HG03025 (cell line): ENCODE results near the gene FAHD2A.
"Not testable (repeated sequence)": the region's sequence is repeated elsewhere in the genome, so short reads cannot be mapped to it uniquely, and the experiment has no call there.

Experiments
- ATAC-seq: cut with Tn5 transposase; IDR thresholded peaks from one replicate; pipeline ENCODE4 v1.9.1; 2021; ENCODE audit warnings: mild to moderate bottlenecking, moderate library complexity; ENCODE audit not compliant: unreplicated experiment, low FRiP score

Gene FAHD2A, protein sequence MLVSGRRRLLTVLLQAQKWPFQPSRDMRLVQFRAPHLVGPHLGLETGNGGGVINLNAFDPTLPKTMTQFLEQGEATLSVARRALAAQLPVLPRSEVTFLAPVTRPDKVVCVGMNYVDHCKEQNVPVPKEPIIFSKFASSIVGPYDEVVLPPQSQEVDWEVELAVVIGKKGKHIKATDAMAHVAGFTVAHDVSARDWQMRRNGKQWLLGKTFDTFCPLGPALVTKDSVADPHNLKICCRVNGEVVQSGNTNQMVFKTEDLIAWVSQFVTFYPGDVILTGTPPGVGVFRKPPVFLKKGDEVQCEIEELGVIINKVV

DNA sequence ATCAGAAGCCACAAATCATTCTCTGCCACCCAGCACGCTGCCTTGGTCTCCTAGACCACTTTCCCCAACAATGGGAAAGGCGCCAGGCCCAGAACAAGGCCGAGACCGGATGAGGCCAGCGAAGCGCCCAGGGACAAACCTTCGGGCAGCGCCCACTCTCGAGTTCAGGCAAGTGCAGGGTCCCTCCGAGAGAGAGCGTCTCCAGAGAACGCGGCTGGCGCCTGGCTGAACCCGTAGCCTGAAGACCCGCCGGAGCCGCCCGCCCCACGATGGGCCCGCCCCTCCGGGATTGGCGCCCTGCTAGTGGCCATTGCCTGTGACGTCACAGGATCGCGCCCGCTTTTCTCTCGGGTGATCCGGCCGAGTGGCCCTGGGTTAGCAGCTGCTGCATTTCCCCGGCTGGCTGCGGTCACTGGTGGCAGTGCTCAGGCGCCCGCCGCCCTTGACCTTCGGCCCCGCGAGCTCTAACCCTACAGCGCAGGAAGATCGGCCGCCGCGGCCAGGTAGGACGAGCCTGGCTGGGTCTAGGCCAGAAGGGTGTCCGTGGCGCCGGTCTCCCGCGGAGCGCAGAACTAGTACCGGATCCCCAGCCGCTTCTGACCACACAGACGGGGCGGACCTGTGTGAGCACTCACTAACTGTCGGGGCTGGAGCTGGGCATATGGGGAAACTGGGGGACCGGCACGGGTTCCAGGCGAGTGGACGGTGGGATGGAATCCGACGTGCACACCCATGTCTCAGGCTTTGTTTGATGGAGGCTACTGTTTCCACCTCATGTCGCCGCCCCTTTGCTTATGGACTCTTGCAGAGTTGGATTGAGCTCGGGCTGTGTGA is at the start of gene FAHD2A:
TSS of gene FAHD2A (plus strand) at position 339 of the 834 bp plus-strand sequence. CDS start 2,851 bp downstream, outside the sequence.
- ATAC-seq = peak; percentile 89

DNA sequence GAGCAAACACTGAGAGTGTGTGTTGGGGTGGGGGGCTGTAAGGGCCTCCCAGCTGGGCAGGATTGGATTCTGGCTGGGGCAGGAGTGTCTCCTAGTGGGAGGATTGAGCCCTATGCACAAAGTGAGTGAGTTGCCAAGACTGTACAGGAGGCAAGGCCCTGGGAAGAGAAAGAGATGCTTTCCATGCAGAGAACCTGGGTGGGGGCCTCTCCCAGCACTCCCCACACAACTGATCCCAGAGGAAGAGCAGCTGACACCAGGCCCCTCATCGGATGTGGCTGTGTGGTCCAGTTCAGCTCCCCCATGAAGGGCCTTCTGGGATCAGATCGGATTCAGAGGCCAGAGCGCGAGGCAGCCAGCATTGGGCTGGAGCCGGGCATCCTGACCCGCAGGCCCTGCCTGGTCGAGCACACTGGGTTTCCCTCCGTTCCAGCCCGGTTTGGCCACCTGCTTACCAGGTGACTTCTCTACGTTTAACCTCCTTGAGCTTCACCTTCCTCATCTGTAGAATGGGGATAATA is 49.4 kb upstream of the FAHD2A start:
- no peak for ATAC-seq

DNA sequence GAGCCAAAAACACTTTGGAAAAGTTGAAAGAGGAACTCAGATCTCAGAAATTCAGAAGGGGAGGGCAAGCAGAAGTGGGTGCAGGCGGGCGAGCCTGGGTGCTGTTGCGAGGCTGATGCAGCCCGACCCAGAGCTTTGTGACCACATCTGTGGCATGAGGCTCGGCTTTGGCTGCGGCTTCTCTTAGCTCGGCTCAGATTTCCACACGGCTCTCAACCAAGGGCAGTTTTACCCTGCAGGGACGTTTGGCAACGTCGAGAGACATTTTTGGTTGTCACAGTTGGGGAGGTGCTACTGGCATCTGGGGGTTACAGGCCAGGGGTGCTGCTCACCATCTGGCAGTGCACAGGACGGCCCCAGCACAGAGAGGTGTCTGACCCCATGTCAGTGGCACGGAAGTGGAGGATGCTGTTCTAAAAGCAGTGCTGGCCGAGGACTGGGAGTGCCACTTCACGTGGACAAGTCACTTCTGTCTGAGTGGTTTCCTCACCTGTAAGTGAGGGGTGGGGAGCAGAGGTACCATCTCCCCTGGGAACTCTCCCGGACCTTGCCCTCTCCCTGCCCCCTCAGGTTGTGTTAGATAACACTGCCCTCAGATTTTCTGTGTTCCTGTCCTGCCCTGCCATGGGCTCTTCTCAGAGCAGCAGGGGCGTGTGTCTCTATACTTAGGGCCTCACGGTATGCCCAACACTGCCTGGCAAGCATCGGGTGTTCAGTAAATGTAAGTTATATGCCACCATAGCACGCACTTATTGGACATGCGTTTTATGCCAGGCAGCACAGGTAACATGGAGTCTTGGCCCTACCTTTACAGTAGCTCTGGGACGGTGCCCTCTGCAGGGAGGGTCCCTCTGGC is 48.7 kb upstream of the FAHD2A start:
- no peak for ATAC-seq

- ATAC-seq = no peak
Observed at GRCh38 chr2:95354469-95354901, 48.0 kb upstream of the FAHD2A start.

- ATAC-seq = no peak
Observed at GRCh38 chr2:95354925-95355324, 47.6 kb upstream of the FAHD2A start.

DNA sequence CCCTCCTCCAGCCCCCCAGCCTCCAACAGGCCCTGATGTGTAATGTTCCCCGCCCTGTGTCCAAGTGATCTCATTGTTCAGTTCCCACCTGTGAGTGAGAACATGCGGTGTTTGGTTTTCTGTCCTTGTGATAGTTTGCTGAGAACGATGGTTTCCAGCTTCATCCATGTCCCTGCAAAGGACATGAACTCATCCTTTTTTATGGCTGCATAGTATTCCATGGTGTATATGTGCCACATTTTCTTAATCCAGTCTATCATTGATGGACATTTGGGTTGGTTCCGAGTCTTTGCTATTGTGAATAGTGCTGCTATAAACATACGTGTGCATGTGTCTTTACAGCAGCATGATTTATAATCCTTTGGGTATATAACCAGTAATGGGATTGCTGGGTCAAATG is 47.0 kb upstream of the FAHD2A start:
- not testable (repeated sequence) for ATAC-seq

GRCh38 chr2:95356821-95357700 is 45.4 kb upstream of the FAHD2A start:
- no peak for ATAC-seq

DNA sequence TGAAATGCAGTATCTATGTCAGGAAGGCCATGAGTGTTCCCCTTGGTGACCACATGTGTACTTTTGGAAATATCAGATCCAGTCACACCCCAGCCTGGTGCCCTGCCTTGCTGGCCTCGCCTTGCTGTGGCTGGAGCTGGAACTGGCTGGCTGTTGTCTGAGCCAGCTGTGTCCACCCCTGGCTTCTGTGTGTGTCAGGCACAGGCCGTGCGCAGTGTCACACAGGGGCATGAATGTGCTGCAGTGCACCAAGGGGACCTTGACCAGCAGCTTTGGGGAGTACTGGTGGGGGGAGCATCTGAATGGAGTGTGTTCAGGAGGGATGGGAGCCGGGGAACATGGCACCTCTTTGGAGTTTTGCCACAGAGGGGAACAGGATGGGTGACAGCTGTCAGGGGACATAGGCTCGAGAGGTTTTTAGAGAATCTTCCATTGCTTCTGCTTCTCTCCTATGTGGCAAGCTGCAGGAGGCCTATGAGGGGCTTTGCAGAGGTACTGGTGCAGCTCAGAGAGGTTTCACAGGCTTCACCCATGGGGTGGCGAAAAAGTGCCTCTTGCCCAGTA is 44.7 kb upstream of the FAHD2A start:
- no peak for ATAC-seq

DNA sequence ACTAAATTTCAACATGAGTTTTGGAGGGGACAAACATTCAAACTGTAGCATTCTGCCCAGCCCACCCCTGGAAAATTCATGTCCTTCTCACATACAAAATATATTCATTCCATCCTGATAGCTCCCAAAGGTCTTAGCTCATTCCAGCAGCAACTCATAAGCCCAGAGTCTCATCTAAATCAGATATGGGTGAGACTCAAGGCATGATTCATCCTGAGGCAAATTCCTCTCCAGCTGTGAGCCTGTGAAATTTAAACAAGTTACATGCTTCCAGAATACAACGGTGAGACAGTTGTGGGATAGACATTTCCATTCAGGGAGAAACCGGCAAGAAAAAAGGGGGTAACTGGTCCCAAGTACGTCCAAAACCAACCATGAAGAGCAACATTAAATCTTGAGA is 43.5 kb upstream of the FAHD2A start:
- ATAC-seq = no peak

DNA sequence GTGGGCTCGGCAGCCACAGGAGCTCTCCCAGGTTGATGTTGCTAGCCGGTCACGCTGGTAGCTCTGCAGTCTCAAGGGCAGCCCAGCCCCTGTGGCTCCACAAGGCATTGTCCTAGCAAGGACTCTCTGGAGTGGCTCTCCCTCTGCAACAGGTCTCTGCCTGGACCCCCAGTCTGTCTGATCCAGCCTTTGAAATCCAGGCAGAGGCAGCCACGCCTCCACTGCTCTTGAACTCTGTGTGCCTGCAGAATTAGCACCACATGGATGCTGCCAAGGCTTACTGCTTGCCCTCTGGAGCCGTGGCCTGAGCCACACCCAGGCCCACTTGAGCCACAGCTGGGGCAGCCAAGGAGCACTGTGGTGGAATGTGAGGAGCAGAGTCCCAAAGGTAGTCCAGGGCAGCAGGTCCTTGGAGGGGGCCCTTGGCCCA is 43.0 kb upstream of the FAHD2A start:
- no peak for ATAC-seq

GRCh38 chr2:95361216-95361980 is 41.1 kb upstream of the FAHD2A start:
- no peak for ATAC-seq

DNA sequence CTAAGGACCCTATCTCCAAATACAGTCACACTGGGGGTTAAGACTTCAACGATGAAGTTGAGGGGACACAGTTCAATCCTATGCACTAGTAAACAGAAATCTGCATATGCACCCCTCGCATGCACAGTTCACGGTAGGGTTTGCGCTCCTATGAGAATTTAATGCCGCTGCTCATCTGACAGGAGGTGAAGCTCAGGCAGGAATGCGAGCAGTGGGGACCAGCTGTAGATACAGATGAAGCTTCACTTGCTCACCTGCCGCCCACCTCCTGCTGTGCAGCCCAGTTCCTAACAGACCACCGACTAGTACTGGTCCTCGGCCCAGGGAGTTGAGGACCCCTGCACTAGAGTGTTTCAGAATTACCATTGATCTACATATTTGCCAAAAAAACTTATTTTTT is 40.0 kb upstream of the FAHD2A start:
- no peak for ATAC-seq

GRCh38 chr2:95366514-95366913 is 36.0 kb upstream of the FAHD2A start:
- ATAC-seq = no peak

DNA sequence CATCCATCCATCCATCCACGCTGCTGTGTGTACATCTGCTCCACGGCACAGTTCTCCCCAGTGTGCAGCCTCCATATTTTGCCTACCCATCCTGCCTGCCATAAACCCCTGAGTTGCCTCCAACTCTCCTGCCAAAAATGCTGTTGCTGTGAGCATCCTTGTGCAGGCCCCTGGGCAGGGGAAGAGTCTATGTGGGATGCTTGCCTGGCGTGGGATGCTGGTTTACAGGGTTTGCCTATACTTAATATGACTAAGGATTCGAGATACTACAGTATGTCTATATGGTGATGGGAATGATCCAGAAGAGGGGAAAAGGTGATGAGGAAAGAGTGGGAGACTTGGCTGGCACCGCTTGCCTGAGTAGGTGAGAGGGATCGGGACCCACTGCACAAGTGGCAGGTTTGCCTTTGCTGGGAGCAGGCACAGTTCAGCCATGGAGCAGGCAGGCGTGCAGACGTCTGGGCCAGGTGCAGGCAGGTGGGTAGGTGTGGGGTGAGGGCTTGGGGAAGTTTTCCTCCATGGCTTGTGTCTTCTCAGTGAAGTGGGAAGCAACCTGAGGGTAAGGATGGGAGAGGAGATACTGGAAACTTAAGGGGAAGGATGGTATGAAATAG is 30.2 kb upstream of the FAHD2A start:
- ATAC-seq = no peak

DNA sequence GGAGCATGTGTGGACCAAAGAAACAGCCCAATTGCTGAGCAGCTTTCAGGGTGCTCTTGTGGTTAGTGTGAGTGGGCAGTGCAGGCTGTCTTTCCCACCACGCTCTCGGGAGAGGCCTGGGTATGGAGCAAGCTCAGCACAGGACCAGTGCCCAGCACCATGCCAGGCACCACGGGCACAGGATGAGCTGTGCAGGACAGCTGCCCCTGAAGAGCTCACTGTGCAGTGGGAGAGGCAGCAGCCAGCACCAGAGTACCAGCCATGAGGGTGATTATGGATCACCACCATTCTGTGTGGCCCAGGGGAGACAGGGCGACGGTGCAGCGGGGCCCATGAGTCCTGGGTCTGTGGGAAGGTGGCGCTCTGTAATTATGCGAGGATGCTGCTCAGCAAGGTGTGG is 29.7 kb upstream of the FAHD2A start:
- ATAC-seq = no peak

- no peak for ATAC-seq
Observed at GRCh38 chr2:95374029-95374428, 28.5 kb upstream of the FAHD2A start.

- ATAC-seq = no peak
Observed at GRCh38 chr2:95374451-95374920, 28.0 kb upstream of the FAHD2A start.

GRCh38 chr2:95374921-95375471 is 27.5 kb upstream of the FAHD2A start:
- no peak for ATAC-seq
